GM19468 (cell line): ENCODE measurements around the gene B3GNT5.
A peak's percentile ranks its signal among the peaks of the same experiment; 100 is the strongest.

Source experiments
- ATAC-seq: cut with Tn5 transposase; IDR thresholded peaks from one replicate; pipeline ENCODE4 v1.9.1; 2021; ENCODE audit warnings: mild to moderate bottlenecking, moderate library complexity, moderate number of reproducible peaks; ENCODE audit not compliant: unreplicated experiment; ENCODE audit errors: extremely low read depth

Gene B3GNT5

GRCh38 chr3:183285828-183286457 lies 32.9 kb downstream of the B3GNT5 start:
- ATAC-seq, result peak; percentile 96

- ATAC-seq, result no peak
These were observed 34.4 kb downstream of the B3GNT5 start for GRCh38 chr3:183287301-183287971.

- ATAC-seq, result no peak
These were observed 35.1 kb downstream of the B3GNT5 start for GRCh38 chr3:183288117-183288516.

GRCh38 chr3:183290216-183290615 lies 37.2 kb downstream of the B3GNT5 start:
- no peak for ATAC-seq

GRCh38 chr3:183291497-183292031 lies 38.5 kb downstream of the B3GNT5 start:
- no peak for ATAC-seq

GRCh38 chr3:183293966-183294365 lies 40.9 kb downstream of the B3GNT5 start:
- ATAC-seq, result no peak

GRCh38 chr3:183295211-183295610 lies 42.2 kb downstream of the B3GNT5 start:
- no peak for ATAC-seq

DNA sequence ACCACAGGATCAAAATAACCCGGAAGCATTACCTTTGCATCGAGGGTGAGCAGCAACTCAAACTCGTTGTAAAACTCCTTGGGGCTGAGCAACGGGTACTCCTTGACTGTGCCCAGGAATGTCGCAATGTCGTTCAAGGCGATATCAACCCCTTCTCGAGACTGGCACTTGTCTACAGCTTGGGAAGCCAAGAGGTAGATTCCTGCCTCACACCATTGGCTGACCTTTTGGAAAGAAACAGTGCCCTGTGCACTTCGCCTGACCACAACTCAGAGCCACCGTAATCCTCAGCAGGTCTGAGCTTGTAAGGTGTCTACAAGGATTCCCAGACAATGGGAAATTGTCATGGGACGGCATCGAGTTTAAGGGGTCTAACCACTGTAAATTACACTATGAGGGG lies 43.9 kb downstream of the B3GNT5 start:
- no peak for ATAC-seq

DNA sequence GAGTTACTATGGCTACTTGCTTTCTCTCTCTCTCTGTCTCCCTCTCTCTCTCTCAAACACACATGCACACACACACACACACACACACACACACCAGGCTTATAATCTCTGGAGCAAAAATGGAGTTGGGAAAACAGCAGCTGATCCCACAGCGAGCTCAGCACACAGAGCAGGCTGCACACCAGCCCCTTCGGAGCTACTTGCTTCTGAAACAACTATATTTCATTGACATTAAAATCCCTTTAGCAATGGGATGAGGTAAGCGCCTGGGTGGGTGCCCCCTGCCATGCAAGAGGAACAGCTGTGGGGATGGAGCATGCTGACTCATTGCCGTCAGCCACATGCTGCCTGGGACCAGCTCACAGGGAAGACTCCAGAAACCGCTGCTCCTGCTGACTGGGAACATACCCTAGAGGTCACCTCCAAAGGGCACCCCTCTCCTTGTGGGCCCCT lies 45.7 kb downstream of the B3GNT5 start:
- no peak for ATAC-seq

- ATAC-seq, result no peak
These were observed 46.9 kb downstream of the B3GNT5 start for GRCh38 chr3:183299976-183300375.

- no peak for ATAC-seq
These were observed 48.0 kb downstream of the B3GNT5 start for GRCh38 chr3:183300996-183301562.

- ATAC-seq, result no peak
These were observed 49.0 kb downstream of the B3GNT5 start for GRCh38 chr3:183301937-183302580.

DNA sequence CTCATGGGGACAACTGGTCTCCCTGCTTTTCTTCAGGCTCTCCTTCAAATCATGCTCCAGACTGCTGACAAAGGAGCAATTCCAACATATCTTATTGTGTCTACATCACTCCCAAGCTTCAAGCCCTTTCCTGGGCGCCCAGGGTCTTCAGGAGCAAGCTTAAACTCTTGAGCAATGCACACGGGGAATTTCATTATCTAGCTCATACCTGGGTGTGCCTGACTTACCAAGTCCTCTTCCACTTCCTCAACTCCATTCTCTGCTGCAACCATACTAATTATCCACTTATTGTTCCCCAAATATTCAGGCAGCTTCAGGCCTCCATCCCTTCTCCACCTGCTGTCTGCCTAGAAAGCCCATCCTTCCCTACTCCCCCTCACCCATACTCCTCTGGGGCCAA lies 50.6 kb downstream of the B3GNT5 start:
- no peak for ATAC-seq

GRCh38 chr3:183306798-183307671 lies 54.0 kb downstream of the B3GNT5 start:
- no peak for ATAC-seq

DNA sequence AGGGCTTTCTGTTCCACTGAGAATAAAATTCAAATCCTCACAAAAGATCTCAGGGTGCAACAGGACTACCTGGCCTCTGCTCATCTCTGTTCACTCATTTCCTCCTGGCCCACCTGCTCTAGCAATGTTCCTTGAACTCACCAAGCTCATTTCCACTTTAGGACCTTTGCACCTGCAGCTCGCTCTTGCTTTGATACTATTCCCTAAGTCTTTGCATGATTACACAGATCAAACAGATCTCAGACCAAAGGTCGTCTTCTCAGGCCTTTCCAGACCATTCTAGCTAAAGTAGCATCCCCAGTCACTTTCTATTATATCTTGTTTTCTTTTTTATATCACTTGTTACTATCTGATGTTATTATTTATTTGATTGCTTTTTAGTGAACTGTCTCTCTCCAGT lies 54.7 kb downstream of the B3GNT5 start:
- no peak for ATAC-seq

GRCh38 chr3:183308751-183309150 lies 55.7 kb downstream of the B3GNT5 start:
- no peak for ATAC-seq

GRCh38 chr3:183309276-183309675 lies 56.2 kb downstream of the B3GNT5 start:
- ATAC-seq, result no peak

GRCh38 chr3:183310936-183311335 lies 57.9 kb downstream of the B3GNT5 start:
- no peak for ATAC-seq

DNA sequence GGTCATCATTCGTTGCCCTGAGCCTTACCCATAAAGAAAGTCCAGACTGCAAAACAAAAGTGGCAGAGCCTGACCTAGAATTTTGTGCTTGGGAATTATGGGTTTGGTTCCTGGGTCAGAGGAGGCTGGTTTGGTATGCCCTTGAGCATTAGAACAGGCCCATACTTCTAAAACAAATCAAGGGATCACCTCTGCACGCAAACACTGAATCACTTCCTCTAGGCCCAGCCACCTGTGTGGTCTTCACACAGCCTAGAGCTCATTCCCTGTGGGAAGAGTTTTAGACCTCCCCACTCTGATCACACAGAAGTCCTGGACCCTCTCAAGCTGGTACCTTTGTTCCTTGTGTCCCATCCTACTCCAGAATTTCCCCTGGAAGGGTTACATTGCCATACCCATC lies 59.4 kb downstream of the B3GNT5 start:
- no peak for ATAC-seq

DNA sequence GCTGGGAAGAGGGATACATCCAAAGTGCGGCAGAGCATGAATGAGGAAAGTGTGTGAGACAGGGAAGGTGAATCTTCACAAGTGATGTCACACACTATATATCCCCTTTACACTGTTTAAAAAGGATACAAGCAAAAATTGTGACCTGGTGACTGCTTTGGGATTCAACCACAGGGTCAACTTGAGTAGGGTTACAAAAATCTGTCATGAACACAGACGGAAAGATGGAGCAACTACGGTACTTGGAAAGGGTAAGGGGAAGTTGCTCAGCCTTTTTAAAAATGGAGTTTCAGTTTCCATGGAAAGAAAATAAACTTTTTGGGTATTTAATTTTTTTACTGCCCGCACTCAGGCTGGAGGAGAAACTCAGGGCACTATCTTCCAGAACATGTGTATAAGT lies 60.3 kb downstream of the B3GNT5 start:
- no peak for ATAC-seq
